ENCODE data around the gene PROC. TPM values are rescaled to one million over a fixed set of nuclear protein-coding genes. Genes with fewer than 3 reads are reported as not detected.

PROC gene
- total and polyA plus RNA-seq, 9 of the 15 experiments (the other 6 are each of a cell fraction or from before 2014, with no cell fraction given): not detected

DNA sequence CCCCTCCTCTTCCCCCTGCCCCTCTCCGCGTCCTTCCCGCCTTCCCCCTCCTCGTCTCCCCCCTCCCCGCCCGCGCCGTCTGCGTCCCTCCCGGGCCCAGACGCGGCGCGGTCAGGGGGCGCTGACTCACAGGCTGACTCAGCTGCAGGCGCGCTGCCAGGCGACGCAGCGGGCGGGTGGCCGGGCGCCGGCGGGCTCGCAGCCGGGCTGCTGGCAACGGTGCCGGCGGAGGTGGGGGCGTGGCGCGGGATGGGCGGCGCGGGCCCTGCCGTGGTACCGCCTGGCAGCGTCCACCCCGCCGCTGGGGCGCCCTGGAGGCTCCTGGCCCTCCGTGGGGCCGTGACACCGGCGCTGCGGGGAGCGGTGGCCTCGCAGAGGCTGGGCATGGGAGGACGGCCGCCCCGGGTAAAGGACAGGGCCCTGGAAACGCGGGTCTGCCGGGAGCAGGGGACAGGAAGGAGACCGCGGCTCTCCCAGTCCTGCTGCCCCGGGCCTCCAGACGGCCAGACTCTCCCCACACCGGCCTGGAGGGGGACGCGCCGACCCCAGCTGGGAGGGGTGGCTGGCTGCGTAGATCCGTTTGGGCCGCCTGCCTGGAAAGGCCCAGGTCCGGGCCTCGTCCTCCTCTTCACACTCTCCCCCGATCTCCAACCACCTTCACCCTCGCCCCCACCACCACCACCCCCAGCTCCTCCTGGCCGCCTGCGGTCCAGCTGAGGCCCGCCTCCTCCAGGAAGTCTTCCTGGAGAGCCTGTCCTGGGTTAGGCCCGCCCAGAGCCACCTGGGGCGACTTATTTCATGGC lies 10.0 kb upstream of the PROC start (continued):
- TF ChIP-seq, protein P1, sequence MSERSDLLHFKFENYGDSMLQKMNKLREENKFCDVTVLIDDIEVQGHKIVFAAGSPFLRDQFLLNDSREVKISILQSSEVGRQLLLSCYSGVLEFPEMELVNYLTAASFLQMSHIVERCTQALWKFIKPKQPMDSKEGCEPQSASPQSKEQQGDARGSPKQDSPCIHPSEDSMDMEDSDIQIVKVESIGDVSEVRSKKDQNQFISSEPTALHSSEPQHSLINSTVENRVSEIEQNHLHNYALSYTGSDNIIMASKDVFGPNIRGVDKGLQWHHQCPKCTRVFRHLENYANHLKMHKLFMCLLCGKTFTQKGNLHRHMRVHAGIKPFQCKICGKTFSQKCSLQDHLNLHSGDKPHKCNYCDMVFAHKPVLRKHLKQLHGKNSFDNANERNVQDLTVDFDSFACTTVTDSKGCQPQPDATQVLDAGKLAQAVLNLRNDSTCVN (CRISPR knock-in tag; IDR thresholded peaks at IDR 0.05): no peak
- peak; percentile 34 for TF ChIP-seq ARID1B (IDR thresholded peaks at IDR 0.05)
- no peak for TF ChIP-seq ZNF24 (IDR thresholded peaks at IDR 0.05)
- no peak for TF ChIP-seq RAD21 (CRISPR knock-in tag; conservative IDR thresholded peaks at IDR 0.05 in 1 of 2, IDR thresholded peaks at IDR 0.05 in 1 of 2)
- peak; percentile 99 for TF ChIP-seq CCNT2 (IDR thresholded peaks at IDR 0.05; ENCODE audit: borderline replicate concordance, extremely low read depth, insufficient read length, low read depth, low read length)
- TF ChIP-seq, protein P2, sequence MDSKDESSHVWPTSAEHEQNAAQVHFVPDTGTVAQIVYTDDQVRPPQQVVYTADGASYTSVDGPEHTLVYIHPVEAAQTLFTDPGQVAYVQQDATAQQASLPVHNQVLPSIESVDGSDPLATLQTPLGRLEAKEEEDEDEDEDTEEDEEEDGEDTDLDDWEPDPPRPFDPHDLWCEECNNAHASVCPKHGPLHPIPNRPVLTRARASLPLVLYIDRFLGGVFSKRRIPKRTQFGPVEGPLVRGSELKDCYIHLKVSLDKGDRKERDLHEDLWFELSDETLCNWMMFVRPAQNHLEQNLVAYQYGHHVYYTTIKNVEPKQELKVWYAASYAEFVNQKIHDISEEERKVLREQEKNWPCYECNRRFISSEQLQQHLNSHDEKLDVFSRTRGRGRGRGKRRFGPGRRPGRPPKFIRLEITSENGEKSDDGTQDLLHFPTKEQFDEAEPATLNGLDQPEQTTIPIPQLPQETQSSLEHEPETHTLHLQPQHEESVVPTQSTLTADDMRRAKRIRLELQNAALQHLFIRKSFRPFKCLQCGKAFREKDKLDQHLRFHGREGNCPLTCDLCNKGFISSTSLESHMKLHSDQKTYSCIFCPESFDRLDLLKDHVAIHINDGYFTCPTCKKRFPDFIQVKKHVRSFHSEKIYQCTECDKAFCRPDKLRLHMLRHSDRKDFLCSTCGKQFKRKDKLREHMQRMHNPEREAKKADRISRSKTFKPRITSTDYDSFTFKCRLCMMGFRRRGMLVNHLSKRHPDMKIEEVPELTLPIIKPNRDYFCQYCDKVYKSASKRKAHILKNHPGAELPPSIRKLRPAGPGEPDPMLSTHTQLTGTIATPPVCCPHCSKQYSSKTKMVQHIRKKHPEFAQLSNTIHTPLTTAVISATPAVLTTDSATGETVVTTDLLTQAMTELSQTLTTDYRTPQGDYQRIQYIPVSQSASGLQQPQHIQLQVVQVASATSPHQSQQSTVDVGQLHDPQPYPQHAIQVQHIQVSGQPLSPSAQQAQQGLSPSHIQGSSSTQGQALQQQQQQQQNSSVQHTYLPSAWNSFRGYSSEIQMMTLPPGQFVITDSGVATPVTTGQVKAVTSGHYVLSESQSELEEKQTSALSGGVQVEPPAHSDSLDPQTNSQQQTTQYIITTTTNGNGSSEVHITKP (IDR thresholded peaks at IDR 0.05; ENCODE audit: partially characterized antibody): peak; percentile 36
- TF ChIP-seq CBFA2T2 (conservative IDR thresholded peaks at IDR 0.05): no peak
- peak; percentile 94 for TF ChIP-seq GATAD2B (IDR thresholded peaks at IDR 0.05; ENCODE audit: borderline replicate concordance)
- no peak for TF ChIP-seq GABPA (tag; conservative IDR thresholded peaks at IDR 0.05; ENCODE audit: low read depth)
- no peak for TF ChIP-seq ZNF561 (CRISPR knock-in tag; conservative IDR thresholded peaks at IDR 0.05)
- TF ChIP-seq PPARD (CRISPR knock-in tag; IDR thresholded peaks at IDR 0.05): no peak
- TF ChIP-seq CHD4 (IDR thresholded peaks at IDR 0.05; ENCODE audit: insufficient read depth, insufficient replicate concordance, low read depth, low read length, poor library complexity, severe bottlenecking): peak; percentile 80
- TF ChIP-seq CBX8 (IDR thresholded peaks at IDR 0.05; ENCODE audit: borderline replicate concordance, extremely low read depth, low read depth, low read length, poor library complexity, severe bottlenecking): no peak
- TF ChIP-seq HEY1 (CRISPR knock-in tag; IDR thresholded peaks at IDR 0.05; ENCODE audit: borderline replicate concordance): no peak
- TF ChIP-seq, protein P3, sequence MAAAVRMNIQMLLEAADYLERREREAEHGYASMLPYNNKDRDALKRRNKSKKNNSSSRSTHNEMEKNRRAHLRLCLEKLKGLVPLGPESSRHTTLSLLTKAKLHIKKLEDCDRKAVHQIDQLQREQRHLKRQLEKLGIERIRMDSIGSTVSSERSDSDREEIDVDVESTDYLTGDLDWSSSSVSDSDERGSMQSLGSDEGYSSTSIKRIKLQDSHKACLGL (CRISPR knock-in tag; IDR thresholded peaks at IDR 0.05; ENCODE audit: borderline replicate concordance, poor library complexity, severe bottlenecking): no peak
- TF ChIP-seq, protein P4, sequence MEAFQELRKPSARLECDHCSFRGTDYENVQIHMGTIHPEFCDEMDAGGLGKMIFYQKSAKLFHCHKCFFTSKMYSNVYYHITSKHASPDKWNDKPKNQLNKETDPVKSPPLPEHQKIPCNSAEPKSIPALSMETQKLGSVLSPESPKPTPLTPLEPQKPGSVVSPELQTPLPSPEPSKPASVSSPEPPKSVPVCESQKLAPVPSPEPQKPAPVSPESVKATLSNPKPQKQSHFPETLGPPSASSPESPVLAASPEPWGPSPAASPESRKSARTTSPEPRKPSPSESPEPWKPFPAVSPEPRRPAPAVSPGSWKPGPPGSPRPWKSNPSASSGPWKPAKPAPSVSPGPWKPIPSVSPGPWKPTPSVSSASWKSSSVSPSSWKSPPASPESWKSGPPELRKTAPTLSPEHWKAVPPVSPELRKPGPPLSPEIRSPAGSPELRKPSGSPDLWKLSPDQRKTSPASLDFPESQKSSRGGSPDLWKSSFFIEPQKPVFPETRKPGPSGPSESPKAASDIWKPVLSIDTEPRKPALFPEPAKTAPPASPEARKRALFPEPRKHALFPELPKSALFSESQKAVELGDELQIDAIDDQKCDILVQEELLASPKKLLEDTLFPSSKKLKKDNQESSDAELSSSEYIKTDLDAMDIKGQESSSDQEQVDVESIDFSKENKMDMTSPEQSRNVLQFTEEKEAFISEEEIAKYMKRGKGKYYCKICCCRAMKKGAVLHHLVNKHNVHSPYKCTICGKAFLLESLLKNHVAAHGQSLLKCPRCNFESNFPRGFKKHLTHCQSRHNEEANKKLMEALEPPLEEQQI (IDR thresholded peaks at IDR 0.05): no peak
- TF ChIP-seq YY1 (IDR thresholded peaks at IDR 0.05; ENCODE audit: borderline replicate concordance in 1 of 3, control insufficient read depth in 1 of 3, extremely low read depth in 1 of 3, insufficient read depth in 3 of 3, insufficient read length in 1 of 3, insufficient replicate concordance in 2 of 3, low read depth in 1 of 3, low read length in 2 of 3): peak in 1 of 3 experiments; percentile 70
